Loucy (cell line): Measurements from ENCODE around the gene GIPC1.

Experiments
- H2AFZ ChIP-seq: fragments of 200-600 bp; sonication (generic); 2 replicates; pipeline ENCODE4 v1.6.0; 2016; ENCODE audit warnings: antibody characterized with exemption, mild to moderate bottlenecking, low read length, moderate library complexity
- H3F3A ChIP-seq: fragments of 200-600 bp; 2 replicates; pipeline ENCODE4 v1.6.0; 2016; ENCODE audit warnings: antibody characterized with exemption, low read depth, mild to moderate bottlenecking
- H3K27me3 ChIP-seq: fragments of 200-600 bp; sonication (generic); 2 replicates; pipeline ENCODE4 v1.6.1; 2014; ENCODE audit warnings: low read length, mild to moderate bottlenecking; ENCODE audit not compliant: insufficient read depth, poor library complexity, severe bottlenecking
- H3K36me3 ChIP-seq: fragments of 200-600 bp; sonication (generic); 2 replicates; pipeline ENCODE4 v1.6.1; 2016; ENCODE audit warnings: low read length; ENCODE audit not compliant: insufficient read depth
- H3K4me1 ChIP-seq: fragments of 200-600 bp; sonication (generic); 2 replicates; pipeline ENCODE4 v1.5.1; 2014; ENCODE audit warnings: low read length, mild to moderate bottlenecking; ENCODE audit not compliant: insufficient read depth, poor library complexity, severe bottlenecking
- H3K4me2 ChIP-seq: fragments of 200-600 bp; sonication (generic); 2 replicates; pipeline ENCODE4 v1.6.0; 2014; ENCODE audit warnings: antibody characterized with exemption, low read length, low read depth, mild to moderate bottlenecking; ENCODE audit not compliant: poor library complexity, severe bottlenecking
- H3K4me3 ChIP-seq: fragments of 200-600 bp; sonication (generic); 2 replicates; pipeline ENCODE4 v1.5.1; 2014; ENCODE audit warnings: low read length, mild to moderate bottlenecking, mixed read lengths; ENCODE audit not compliant: poor library complexity, severe bottlenecking
- H3K79me2 ChIP-seq: fragments of 200-600 bp; sonication (generic); 2 replicates; pipeline ENCODE4 v1.6.1; 2014; ENCODE audit warnings: low read length; ENCODE audit not compliant: insufficient read depth
- H3K9ac ChIP-seq: fragments of 200-600 bp; sonication (generic); 2 replicates; pipeline ENCODE4 v1.6.0; 2014; ENCODE audit warnings: mild to moderate bottlenecking, low read depth, low read length, moderate library complexity; ENCODE audit not compliant: poor library complexity, severe bottlenecking
- H3K9me2 ChIP-seq: fragments of 200-600 bp; sonication (generic); replicated peaks from 2 replicates; pipeline ENCODE4 v1.6.1; 2016; ENCODE audit warnings: low read depth, low read length, mixed read lengths
- H3K9me3 ChIP-seq: fragments of 200-600 bp; sonication (generic); 2 replicates; pipeline ENCODE4 v1.6.1; 2014; ENCODE audit warnings: mild to moderate bottlenecking, antibody characterized with exemption, low read length, low read depth; ENCODE audit not compliant: insufficient read depth
- H4K20me1 ChIP-seq: fragments of 200-600 bp; sonication (generic); 2 replicates; pipeline ENCODE4 v1.6.0; 2014; ENCODE audit warnings: antibody characterized with exemption, low read length, mild to moderate bottlenecking; ENCODE audit not compliant: insufficient read depth, poor library complexity, severe bottlenecking
- CTCF ChIP-seq: fragments of 200-600 bp; sonication (generic); conservative IDR thresholded peaks from 2 replicates; pipeline ENCODE4 v1.5.1; 2014; ENCODE audit warnings: mild to moderate bottlenecking, antibody characterized with exemption, low read length
- EZH2phosphoT487 ChIP-seq: fragments of 200-600 bp; IDR thresholded peaks from 2 replicates; pipeline ENCODE4 v1.6.1; 2018; ENCODE audit warnings: antibody characterized with exemption, mild to moderate bottlenecking, moderate library complexity, borderline replicate concordance

Gene GIPC1

GRCh38 chr19:14450168-14450874 is 45.6 kb downstream of the GIPC1 start:
- Histone ChIP-seq H3F3A (no peaks in the 10 kb centered on the region), H3K36me3 (peaks cover 66% of the 10 kb centered on the region; the same call in 1 of the 2 replicates), H3K4me2 (no peak overlapping the region), H3K9me3 (no peaks in the 10 kb centered on the region), H3K9me2 (no peaks in the 10 kb centered on the region), H4K20me1 (peaks cover 11% of the 10 kb centered on the region), H3K9ac (no peak overlapping the region), H3K79me2 (no peaks in the 10 kb centered on the region; the same call in 1 of the 2 replicates), H3K4me3 (no peak overlapping the region), H3K27me3 (no peaks in the 10 kb centered on the region), H2AFZ (no peak overlapping the region), H3K4me1 (no peaks in the 10 kb centered on the region)
- no peak for TF ChIP-seq CTCF
- TF ChIP-seq EZH2phosphoT487: no peak

GRCh38 chr19:14449321-14449720 is 46.6 kb downstream of the GIPC1 start:
- no peak overlapping the region for H3K9ac ChIP-seq
- H2AFZ ChIP-seq: no peak overlapping the region
- H3K36me3 ChIP-seq: peaks cover 68% of the 10 kb centered on the region; the same call in 1 of the 2 replicates
- H3K4me1 ChIP-seq: no peaks in the 10 kb centered on the region
- no peaks in the 10 kb centered on the region for H3K9me2 ChIP-seq
- H3F3A ChIP-seq: no peaks in the 10 kb centered on the region
- peaks cover 11% of the 10 kb centered on the region for H4K20me1 ChIP-seq
- TF ChIP-seq CTCF (no peak), EZH2phosphoT487 (no peak)
- H3K9me3 ChIP-seq: no peaks in the 10 kb centered on the region
- H3K79me2 ChIP-seq: no peaks in the 10 kb centered on the region; the same call in 1 of the 2 replicates
- H3K4me2 ChIP-seq: no peak overlapping the region
- no peak overlapping the region for H3K4me3 ChIP-seq
- H3K27me3 ChIP-seq: no peaks in the 10 kb centered on the region

- Histone ChIP-seq H4K20me1 (peaks cover 11% of the 10 kb centered on the region), H2AFZ (no peak overlapping the region), H3K36me3 (peaks cover 78% of the 10 kb centered on the region; the same call in 1 of the 2 replicates), H3K4me1 (no peaks in the 10 kb centered on the region), H3K79me2 (peaks cover 9% of the 10 kb centered on the region; the same call in 1 of the 2 replicates), H3K9me3 (no peaks in the 10 kb centered on the region), H3K4me2 (no peak overlapping the region), H3F3A (no peaks in the 10 kb centered on the region), H3K9me2 (no peaks in the 10 kb centered on the region), H3K9ac (no peak overlapping the region), H3K27me3 (no peaks in the 10 kb centered on the region), H3K4me3 (no peak overlapping the region)
- TF ChIP-seq CTCF: no peak
- no peak for TF ChIP-seq EZH2phosphoT487
These were observed 49.4 kb downstream of the GIPC1 start for GRCh38 chr19:14446336-14447036.
